Embryonic facial prominence (tissue), 1 donor: ENCODE results near the gene NFIC.
A peak's percentile ranks its signal among the peaks of the same experiment; 100 is the strongest.
"Not testable (repeated sequence)": the region's sequence is repeated elsewhere in the genome, so short reads cannot be mapped to it uniquely, and the experiment has no call there.

Experiments
- DNase-seq: peaks from one replicate; pipeline ENCODE4 v3.0.0-alpha.2; 2016; ENCODE audit errors: extremely low spot score

The NFIC gene

DNA sequence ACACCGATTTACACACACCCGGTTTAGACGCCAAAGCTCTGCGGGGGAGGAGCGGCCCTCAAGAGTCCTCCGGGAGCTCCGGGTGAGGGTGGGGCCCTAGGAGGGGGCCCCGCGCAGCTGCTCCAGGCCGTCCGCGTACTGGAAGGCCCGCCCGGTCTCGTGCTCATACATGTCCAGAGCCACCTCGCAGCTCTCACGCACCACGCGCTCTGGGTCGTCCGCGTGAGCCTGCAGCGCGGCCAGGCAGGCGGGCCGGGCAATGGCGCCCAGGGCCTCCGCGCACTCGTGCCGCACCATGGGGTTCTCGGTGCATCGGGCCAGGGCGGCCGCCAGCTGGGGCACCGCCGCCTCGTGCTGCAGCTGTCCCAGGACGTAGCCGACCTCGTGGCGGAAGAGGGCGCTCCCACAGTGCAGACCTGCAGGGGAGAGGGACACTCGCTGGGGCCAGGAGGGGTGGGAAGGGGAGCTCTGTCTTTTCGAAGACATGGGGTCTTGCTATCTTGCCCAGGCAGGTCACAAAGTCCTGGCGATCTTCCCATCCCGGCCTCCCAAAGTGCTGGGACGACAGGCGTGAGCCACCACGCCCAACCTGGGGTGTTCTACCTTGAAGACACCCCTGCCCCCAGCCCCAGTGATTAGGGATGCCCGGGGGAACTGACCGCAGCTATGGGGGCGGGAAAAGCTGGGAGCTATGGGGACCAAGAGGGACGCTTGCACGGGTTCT, 125.2 kb downstream of the NFIC start:
- no peak for DNase-seq

DNA sequence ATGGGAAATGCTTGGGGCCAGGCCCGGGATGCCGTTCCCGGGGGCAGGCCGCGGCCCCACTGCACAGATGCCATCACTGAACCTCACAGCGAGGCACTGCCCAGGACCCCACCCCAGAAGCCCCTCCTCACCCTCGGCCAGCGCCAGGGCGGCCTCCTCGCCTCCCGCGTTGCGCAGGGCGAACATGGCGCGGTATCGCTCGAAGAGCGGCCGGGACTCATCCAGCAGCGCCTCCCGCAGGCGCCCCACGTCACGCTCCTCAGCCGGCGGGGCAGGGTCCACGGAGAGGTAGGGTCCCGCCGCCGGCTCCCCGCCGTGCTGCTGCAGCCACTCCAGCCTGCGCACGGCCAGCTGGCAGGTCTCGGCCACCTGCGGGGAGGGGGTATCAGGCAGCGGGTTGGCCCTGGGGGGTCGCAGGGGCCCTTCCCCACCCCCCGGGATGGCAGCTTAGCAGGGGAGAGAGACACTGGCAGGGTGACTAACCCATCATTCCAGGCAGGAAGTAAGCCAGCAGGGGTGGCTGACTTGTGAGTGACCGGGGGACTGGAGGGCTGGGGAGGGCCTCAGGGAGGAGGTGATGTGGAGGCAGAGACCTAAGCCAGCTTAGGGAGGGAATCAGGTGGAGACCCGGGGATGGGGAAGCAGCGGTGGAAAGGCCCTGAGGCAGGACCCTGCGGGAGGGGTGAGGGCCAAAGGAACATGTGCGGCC, 125.9 kb downstream of the NFIC start:
- no peak for DNase-seq

DNA sequence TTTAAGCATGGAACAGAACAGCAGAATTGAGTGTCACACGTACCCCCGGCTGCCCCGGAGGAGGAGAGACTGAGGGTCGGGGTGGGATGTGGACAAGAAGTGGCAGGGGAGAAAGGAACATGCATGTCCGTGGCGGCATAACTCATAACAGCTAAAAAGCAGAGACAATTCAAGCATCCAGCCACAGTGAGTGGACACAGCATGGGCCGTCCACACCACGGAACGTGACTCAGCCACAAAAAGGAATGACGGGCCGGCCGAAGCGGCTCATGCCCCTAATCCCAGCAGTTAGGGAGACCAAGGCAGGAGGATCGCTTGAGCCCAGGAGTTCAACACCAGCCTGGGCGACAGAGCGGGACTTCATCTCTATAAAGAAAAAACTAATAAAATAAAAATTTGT, 126.5 kb downstream of the NFIC start:
- DNase-seq, result no peak

GRCh38 chr19:3493651-3494050, 127.3 kb downstream of the NFIC start:
- no peak for DNase-seq

DNA sequence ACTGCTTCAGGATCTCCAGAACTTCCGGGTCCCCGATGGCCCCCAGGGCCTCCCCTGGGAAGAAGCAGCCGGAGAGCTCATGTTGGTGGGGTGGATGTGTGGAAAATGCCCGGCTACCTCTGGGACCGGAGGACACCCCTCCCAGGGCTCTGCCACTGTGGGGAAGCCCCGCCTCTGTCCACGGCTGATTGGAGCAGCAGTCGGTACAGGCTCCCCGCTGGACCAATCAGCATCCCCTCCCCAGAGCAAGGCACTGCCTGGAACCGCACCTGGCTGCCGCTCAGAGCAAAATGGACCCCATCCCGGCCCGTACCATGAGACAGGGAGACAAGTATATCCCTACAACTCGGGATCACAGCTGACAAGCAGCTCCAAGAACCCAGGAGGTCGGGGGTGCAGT, 127.7 kb downstream of the NFIC start:
- no peak for DNase-seq

- DNase-seq, result no peak
Measured at GRCh38 chr19:3494559-3494958, 128.2 kb downstream of the NFIC start.

GRCh38 chr19:3496392-3497273, 130.2 kb downstream of the NFIC start:
- DNase-seq, result no peak

DNA sequence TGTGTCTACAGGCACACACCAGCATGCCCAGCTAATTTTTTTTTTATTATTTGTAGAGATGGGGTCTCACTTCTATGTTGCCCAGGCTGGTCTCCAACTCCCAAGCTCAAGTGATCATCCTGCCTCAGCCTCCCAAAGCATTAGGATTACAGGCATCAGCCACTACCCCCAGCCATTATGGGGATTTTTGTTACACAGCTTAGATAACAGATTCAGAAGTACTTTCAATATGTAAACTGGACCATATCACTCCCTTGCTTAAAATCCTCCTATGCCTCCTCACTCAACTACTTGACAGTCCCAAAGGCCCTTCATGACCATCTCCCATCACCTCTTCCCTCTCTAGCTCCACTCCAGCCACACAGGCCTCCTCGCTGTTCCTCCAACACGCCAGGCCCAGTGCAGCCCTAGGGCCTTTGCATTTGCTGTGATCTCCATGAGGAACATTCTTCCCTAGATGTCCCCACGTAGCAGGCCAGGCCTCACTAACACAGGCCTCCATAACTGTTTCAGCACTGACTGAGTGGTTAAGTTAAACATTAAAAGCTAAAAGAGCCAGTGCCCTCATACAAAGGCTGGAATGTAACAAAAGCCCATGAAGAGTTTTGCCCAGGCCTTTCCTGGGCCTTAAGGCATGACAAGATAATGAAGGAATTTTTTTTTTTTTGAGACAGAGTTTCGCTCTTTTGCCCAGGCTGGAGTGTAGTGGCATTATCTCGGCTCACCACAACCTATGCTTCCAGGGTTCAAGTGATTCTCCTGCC, 131.6 kb downstream of the NFIC start:
- no peak for DNase-seq

- no peak for DNase-seq
Measured at GRCh38 chr19:3499738-3500428, 133.5 kb downstream of the NFIC start.

GRCh38 chr19:3500429-3501101, 134.2 kb downstream of the NFIC start, which contains the start of gene DOHH:
TSS of gene DOHH (minus strand) at chr19:3500674. CDS start at chr19:3496814, 3,860 bp downstream.
- DNase-seq, result peak; percentile 94

- DNase-seq, result no peak
Measured at GRCh38 chr19:3501780-3502179, 135.4 kb downstream of the NFIC start.

DNA sequence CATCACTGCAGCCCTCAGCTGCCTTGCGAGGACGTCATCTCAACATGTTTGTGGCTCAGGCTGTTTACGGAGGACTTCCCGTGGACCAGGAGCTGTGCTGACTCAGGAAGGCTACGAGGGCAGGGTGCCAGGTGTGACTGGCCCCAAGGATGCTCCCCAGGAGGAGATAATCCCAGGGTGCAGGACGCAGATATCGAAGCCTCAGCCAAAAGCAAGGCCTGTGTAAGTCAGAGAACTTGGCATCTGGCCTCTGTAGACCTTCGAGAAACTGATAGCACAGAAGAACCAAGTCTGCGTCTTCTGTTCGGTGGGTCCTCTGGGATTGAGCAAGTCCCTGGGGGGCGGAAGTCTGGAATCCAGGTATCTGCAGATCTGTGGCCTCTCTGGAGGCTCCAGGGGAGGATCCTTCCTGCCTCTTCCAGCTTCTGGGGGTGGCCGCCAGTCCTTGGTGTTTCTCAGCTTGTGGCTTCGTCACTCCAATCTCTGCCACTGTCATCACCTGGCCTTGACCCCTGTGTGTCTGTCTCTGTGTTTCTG, 136.7 kb downstream of the NFIC start:
- no peak for DNase-seq

- no peak for DNase-seq
Measured at GRCh38 chr19:3504735-3505134, 138.4 kb downstream of the NFIC start.

GRCh38 chr19:3505598-3506383, 139.4 kb downstream of the NFIC start, which contains the start of gene FZR1:
TSS of gene FZR1 (plus strand) at chr19:3506311. CDS start at chr19:3522990, 16,679 bp downstream.
- DNase-seq, result peak; percentile 95

GRCh38 chr19:3506384-3507340, 140.3 kb downstream of the NFIC start:
- DNase-seq, result no peak

DNA sequence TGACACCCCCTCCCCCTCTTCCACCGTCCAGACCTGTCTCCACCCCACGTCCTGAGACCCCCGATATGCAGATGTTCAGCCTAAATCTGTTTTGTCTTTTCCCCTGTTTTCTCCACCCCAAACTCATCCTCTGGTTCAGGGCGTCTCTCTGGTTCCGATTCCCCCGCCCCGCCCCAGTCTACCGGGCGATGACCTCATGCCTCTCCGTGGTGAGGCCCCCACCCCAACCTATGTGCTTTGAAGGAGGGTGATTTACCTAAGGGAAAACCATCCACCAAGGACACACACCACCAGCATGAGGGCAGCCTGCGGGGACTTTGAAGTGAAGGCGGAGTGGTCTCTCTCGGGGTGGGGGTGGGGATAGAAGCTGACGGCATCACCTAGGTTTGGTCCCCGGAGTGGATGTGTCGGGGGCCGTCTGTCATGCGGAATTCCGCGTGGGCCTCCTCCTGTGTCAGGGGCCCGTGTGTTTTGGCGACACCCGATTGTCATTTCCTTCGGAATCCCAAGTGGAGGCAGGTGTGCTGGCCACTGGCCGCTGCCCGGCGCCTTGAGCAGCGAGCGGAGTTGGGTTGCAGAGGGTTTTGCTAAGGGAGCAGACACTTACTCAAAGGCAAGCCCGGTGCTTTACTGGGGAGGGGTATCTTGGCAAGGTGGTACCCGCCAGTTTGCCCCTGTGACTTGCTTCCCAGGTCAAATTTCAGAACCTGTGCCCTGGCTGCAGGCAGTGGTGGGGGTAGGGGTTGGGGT, 141.2 kb downstream of the NFIC start:
- DNase-seq, result no peak

- not testable (repeated sequence) for DNase-seq
Measured at GRCh38 chr19:3508121-3508661, 141.8 kb downstream of the NFIC start.
